Retinal pigment epithelial cell (primary cell): ENCODE measurements around the gene SNX27.

Experiments used
- DNase-seq: peaks from one replicate; pipeline ENCODE4 v3.0.0-alpha.2; 2010; ENCODE audit warnings: low read depth
- H3K4me3 ChIP-seq: 2 replicates; pipeline ENCODE4 v1.5.1; 2011; ENCODE audit warnings: mild to moderate bottlenecking, low read length, control low read depth, moderate library complexity
- TF ChIP-seq, protein P1 (sequence below): conservative IDR thresholded peaks from 2 replicates; pipeline ENCODE4 v1.5.1; 2011; ENCODE audit warnings: low read depth, low read length, control low read depth, inconsistent platforms

Gene SNX27

GRCh38 chr1:151604291-151604690 lies 7.6 kb upstream of the SNX27 start:
- TF ChIP-seq, protein P1, sequence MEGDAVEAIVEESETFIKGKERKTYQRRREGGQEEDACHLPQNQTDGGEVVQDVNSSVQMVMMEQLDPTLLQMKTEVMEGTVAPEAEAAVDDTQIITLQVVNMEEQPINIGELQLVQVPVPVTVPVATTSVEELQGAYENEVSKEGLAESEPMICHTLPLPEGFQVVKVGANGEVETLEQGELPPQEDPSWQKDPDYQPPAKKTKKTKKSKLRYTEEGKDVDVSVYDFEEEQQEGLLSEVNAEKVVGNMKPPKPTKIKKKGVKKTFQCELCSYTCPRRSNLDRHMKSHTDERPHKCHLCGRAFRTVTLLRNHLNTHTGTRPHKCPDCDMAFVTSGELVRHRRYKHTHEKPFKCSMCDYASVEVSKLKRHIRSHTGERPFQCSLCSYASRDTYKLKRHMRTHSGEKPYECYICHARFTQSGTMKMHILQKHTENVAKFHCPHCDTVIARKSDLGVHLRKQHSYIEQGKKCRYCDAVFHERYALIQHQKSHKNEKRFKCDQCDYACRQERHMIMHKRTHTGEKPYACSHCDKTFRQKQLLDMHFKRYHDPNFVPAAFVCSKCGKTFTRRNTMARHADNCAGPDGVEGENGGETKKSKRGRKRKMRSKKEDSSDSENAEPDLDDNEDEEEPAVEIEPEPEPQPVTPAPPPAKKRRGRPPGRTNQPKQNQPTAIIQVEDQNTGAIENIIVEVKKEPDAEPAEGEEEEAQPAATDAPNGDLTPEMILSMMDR: no peak
- DNase-seq: no peak
- H3K4me3 ChIP-seq: no peak overlapping the region

DNA sequence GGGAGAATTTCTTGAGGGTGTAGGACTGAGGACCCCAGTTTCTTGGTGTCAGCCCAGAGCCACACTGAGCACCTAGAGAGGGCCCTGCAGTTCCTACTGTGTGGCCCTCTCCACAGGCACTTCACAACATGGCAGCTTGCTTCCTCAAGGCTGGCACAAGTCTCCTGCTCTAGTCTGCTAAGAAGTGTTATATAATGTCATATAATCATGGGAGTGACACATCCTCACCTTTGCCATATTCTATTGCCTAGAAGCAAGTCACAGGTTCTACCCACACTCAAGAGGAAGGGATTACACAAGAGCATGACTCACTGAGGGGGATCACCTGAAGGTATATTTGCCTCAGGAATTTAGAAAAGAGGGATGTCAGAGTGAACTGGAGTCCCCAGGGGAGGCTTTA lies 5.5 kb upstream of the SNX27 start:
- TF ChIP-seq, protein P1: no peak
- DNase-seq: no peak
- no peak overlapping the region for H3K4me3 ChIP-seq

- H3K4me3 ChIP-seq: no peak overlapping the region
- no peak for DNase-seq
- TF ChIP-seq, protein P1: no peak
Measured at GRCh38 chr1:151606857-151607256, 5.0 kb upstream of the SNX27 start.

DNA sequence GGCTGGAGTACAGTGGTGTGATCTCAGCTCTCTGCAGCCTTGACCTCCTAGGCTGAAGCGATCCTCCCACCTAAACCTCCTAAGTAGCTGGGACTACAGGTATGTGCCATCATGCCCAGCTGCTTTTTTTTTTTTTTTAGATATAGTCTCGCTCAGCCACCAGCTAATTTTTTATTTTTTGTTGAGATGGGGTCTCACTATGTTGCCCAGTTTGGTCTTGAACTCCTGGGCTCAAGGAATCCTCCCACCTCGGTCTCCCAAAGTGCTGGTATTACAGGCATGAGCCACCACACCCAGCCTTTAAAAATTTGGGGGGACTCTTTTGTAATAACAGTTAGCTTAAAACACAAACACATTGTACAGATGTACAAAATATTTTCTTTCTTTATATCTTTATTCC lies 1.7 kb upstream of the SNX27 start:
- TF ChIP-seq, protein P1: no peak
- H3K4me3 ChIP-seq: no peak overlapping the region
- DNase-seq: no peak

GRCh38 chr1:151611288-151611790 lies 511 bp upstream of the SNX27 start:
- no peak overlapping the region for H3K4me3 ChIP-seq
- peak; percentile 78 for DNase-seq
- TF ChIP-seq, protein P1: no peak

GRCh38 chr1:151612501-151613281 lies 841 bp downstream of the SNX27 start:
- TF ChIP-seq, protein P1: no peak
- peak overlapping the region; percentile 84 for H3K4me3 ChIP-seq
- DNase-seq: no peak

- TF ChIP-seq, protein P1: no peak
- peak overlapping the region; percentile 84 for H3K4me3 ChIP-seq
- no peak for DNase-seq
Measured at GRCh38 chr1:151613282-151613780, 1.5 kb downstream of the SNX27 start.
